Prostate gland (tissue), 2 donors: ENCODE results near the gene MBOAT1. TPM values are rescaled to one million over a fixed set of nuclear protein-coding genes. Genes with fewer than 3 reads are reported as not detected.
A peak's percentile ranks its signal among the peaks of the same experiment; 100 is the strongest.

Experiments
- DNase-seq: peaks from one replicate; pipeline ENCODE4 v3.0.0-alpha.2; 2019; ENCODE audit warnings: low spot score
- H3K27ac ChIP-seq, 2 donors: fragments of 200-600 bp; sonication (generic); 2 replicates each; pipeline ENCODE4 v1.5.1; 2017 to 2019
- H3K27me3 ChIP-seq: fragments of 200-600 bp; sonication (generic); replicated peaks from 2 replicates; pipeline ENCODE4 v1.5.1; 2019; ENCODE audit not compliant: insufficient read depth
- H3K36me3 ChIP-seq, 2 donors: fragments of 200-600 bp; sonication (generic); 1 replicate in 1 of 2; 2 replicates in 1 of 2; pipeline versions ENCODE4 v1.5.1 to v1.8.1; 2017 to 2019
- H3K4me1 ChIP-seq: fragments of 200-600 bp; sonication (generic); replicated peaks from 2 replicates; pipeline ENCODE4 v1.5.1; 2019
- H3K4me3 ChIP-seq, 2 donors: fragments of 200-600 bp; sonication (generic); 2 replicates each; pipeline ENCODE4 v1.5.1; 2017 to 2019
- H3K9me3 ChIP-seq: fragments of 200-600 bp; sonication (generic); 2 replicates; pipeline ENCODE4 v1.5.1; 2017
- CTCF ChIP-seq, 4 experiments: fragments of 200-600 bp in 2 of 4; fragments of 450-650 bp in 2 of 4; sonication (generic) in 2 of 4; IDR thresholded peaks; 1 replicate in 3 of 4; 2 replicates in 1 of 4; pipeline ENCODE4 v1.5.1; 2016 to 2019; ENCODE audit warnings: antibody characterized with exemption in 4 of 4, mild to moderate bottlenecking in 2 of 4, moderate library complexity in 2 of 4
- POLR2A ChIP-seq: fragments of 450-650 bp; IDR thresholded peaks from one replicate; pipeline ENCODE4 v1.6.1; 2016; ENCODE audit warnings: antibody characterized with exemption, mild to moderate bottlenecking
- POLR2AphosphoS5 ChIP-seq: sonication (generic); formaldehyde crosslinking; IDR thresholded peaks from one replicate; pipeline ENCODE4 v1.6.1; 2017; ENCODE audit warnings: antibody characterized with exemption
- WGBS: methylation state at CpG from one replicate; pipeline ENCODE4 v1.1.5; 2018; 5-methylcytosine and 5-hydroxymethylcytosine counted together
- intact Hi-C: fragments of 100-400 bp; cut with DNase I; formaldehyde crosslinking; loops from one replicate; pipeline ENCODE4 v1.14.2; 2022
- total RNA-seq, 2 donors: library from RNA; depleted of rRNA; stranded (reverse); fragments of >200 nt; gene quantifications; one replicate each; pipeline ENCODE4 v1.1.0, GENCODE V29; 2016

Gene MBOAT1, protein sequence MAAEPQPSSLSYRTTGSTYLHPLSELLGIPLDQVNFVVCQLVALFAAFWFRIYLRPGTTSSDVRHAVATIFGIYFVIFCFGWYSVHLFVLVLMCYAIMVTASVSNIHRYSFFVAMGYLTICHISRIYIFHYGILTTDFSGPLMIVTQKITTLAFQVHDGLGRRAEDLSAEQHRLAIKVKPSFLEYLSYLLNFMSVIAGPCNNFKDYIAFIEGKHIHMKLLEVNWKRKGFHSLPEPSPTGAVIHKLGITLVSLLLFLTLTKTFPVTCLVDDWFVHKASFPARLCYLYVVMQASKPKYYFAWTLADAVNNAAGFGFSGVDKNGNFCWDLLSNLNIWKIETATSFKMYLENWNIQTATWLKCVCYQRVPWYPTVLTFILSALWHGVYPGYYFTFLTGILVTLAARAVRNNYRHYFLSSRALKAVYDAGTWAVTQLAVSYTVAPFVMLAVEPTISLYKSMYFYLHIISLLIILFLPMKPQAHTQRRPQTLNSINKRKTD
- total RNA-seq, result 10 to 100 TPM in 1 of 2 donors, 1 to 10 TPM in 1; 8.6 to 14.1 TPM

- H3K4me1 ChIP-seq, result no peaks in the 10 kb centered on the region
- H3K27me3 ChIP-seq, result no peaks in the 10 kb centered on the region
- no peaks in the 10 kb centered on the region for H3K9me3 ChIP-seq
- intact Hi-C loops, result loop anchor here (2.0 kb wide), 1 partner anchor 84 kb away; no protein-coding TSS in a partner anchor
- peak; percentile 81 for TF ChIP-seq POLR2A
- peak in 3 of 4 experiments; percentile 7 to 48 (median 16) for TF ChIP-seq CTCF (IDR thresholded peaks at IDR 0.05)
- TF ChIP-seq POLR2AphosphoS5, result peak; percentile 70
- H3K4me3 ChIP-seq, result peak within 1 kb of the TSS; percentile 68 to 78
- under 1% methylated on average over 36 of the region's 60 CpGs for WGBS
- no peaks in the 10 kb centered on the region for H3K36me3 ChIP-seq
- peak; percentile 89 for DNase-seq
- H3K27ac ChIP-seq, result peak within 1 kb of the TSS; percentile 92 to 94
Measured at GRCh38 chr6:20212392-20213111, at the start of gene MBOAT1. MBOAT1 (minus strand) TSS chr6:20212469; CDS start chr6:20212234, 235 bp downstream.

GRCh38 chr6:20261685-20262084 is 49.4 kb upstream of the MBOAT1 start:
- Histone ChIP-seq H3K4me1 (no peaks in the 10 kb centered on the region), H3K9me3 (no peaks in the 10 kb centered on the region), H3K4me3 (no peak overlapping the region), H3K27ac (no peak overlapping the region), H3K27me3 (no peaks in the 10 kb centered on the region), H3K36me3 (no peaks in the 10 kb centered on the region)
- WGBS, result 81% methylated on average over 2 of the region's 2 CpGs
- no peak for DNase-seq
- no peak for TF ChIP-seq POLR2A
- TF ChIP-seq POLR2AphosphoS5, result no peak
- no peak for TF ChIP-seq CTCF (IDR thresholded peaks at IDR 0.05)
- intact Hi-C loops, result no loop called here

DNA sequence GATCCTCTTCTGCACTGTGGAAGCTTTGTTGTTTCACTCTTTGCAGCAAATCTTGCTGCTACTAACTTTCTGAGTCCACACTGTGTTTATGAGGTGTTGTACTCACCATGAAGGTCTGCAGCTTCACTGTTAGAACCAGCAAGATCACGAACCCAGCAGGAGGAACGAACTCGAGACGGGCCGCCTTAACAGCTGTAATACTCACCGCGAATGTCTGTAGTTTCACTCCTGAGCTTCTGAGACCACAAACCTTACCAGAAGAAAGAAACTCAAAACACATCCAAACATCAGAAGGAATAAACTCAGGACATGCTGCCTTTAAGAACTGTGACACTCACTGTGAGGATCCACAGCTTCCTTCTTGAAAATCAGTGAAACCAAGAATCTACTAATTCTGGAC is 48.1 kb upstream of the MBOAT1 start:
- no peaks in the 10 kb centered on the region for H3K9me3 ChIP-seq
- no peak for TF ChIP-seq POLR2AphosphoS5
- TF ChIP-seq CTCF (IDR thresholded peaks at IDR 0.05), result no peak
- TF ChIP-seq POLR2A, result no peak
- H3K4me3 ChIP-seq, result no peak overlapping the region
- H3K27me3 ChIP-seq, result no peaks in the 10 kb centered on the region
- DNase-seq, result no peak
- H3K4me1 ChIP-seq, result no peaks in the 10 kb centered on the region
- 98% methylated on average over 7 of the region's 7 CpGs for WGBS
- no peaks in the 10 kb centered on the region for H3K36me3 ChIP-seq
- intact Hi-C loops, result no loop called here
- no peak overlapping the region for H3K27ac ChIP-seq

GRCh38 chr6:20259316-20260049 is 47.2 kb upstream of the MBOAT1 start:
- no peak for DNase-seq
- 94% methylated on average over 30 of the region's 48 CpGs for WGBS
- no peak overlapping the region for H3K4me3 ChIP-seq

More at GRCh38 chr6:20259316-20260049, 47.2 kb upstream of the MBOAT1 start:
- Histone ChIP-seq H3K9me3 (no peaks in the 10 kb centered on the region), H3K27me3 (no peaks in the 10 kb centered on the region), H3K27ac (no peak overlapping the region), H3K36me3 (no peaks in the 10 kb centered on the region), H3K4me1 (no peaks in the 10 kb centered on the region)
- no peak for TF ChIP-seq POLR2AphosphoS5
- TF ChIP-seq CTCF (IDR thresholded peaks at IDR 0.05), result no peak
- TF ChIP-seq POLR2A, result no peak
- intact Hi-C loops, result no loop called here
